ENCODE results near the gene CLIC4. TPM values are rescaled to one million over a fixed set of nuclear protein-coding genes. Genes with fewer than 3 reads are reported as not detected.
"Not testable (repeated sequence)": the region's sequence is repeated elsewhere in the genome, so short reads cannot be mapped to it uniquely, and the experiment has no call there.

CLIC4 gene
- total and polyA plus RNA-seq, 2 of the 8 experiments (the other 6 are each of a cell fraction or from before 2014, with no cell fraction given) = 77.5 to 293 TPM

DNA sequence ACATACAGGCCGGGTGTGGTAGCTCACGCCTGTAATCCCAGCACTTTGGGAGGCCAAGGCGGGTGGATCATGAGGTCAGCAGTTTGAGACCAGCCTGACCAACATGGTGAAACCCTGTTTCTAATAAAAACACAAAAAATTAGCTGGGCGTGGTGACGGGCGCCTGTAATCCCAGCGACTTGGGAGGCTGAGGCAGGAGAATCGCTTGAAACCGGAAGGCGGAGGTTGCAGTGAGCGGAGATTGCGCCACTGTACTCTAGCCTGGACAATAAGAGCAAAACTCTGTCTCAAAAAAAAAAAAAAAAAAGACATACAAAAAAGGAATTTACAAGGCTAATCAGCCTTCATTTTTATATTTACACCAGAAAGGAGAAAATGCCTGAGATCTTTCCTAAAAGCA, 78.2 kb downstream of the CLIC4 start:
- H4K20me1 ChIP-seq (replicated peaks in 1 of 2; ENCODE audit: control insufficient read depth in 1 of 2, insufficient read depth in 2 of 2, low read length in 2 of 2); H2BK15ac ChIP-seq (ENCODE audit: low read length); H2AK5ac ChIP-seq (ENCODE audit: low read depth, low read length); H3K27me3 ChIP-seq (replicated peaks in 1 of 4; ENCODE audit: control insufficient read depth in 3 of 4, extremely low read depth in 1 of 4, insufficient read depth in 3 of 4, low read length in 3 of 4); H3K9ac ChIP-seq (replicated peaks in 1 of 4; ENCODE audit: extremely low read depth in 1 of 4, low read depth in 3 of 4, low read length in 3 of 4); H3K4ac ChIP-seq (replicated peaks; ENCODE audit: insufficient read length, low read depth, low read length); H3K9me3 ChIP-seq (ENCODE audit: insufficient read depth in 2 of 2, low read depth in 1 of 2, low read length in 1 of 2); H2BK120ac ChIP-seq (replicated peaks; ENCODE audit: low read depth, low read length); H2BK12ac ChIP-seq (ENCODE audit: low read depth, low read length); H3K18ac ChIP-seq (ENCODE audit: extremely low read depth, low read length); H3K4me3 ChIP-seq (ENCODE audit: extremely low read depth in 1 of 4, insufficient read depth in 2 of 4, low read depth in 3 of 4, low read length in 4 of 4); H3K27ac ChIP-seq (ENCODE audit: low read depth, low read length); H3K56ac ChIP-seq (replicated peaks; ENCODE audit: insufficient read length, low read depth, low read length); H4K5ac ChIP-seq (ENCODE audit: insufficient read length, low read depth, low read length); H3K79me1 ChIP-seq (ENCODE audit: low read depth, low read length); H2AFZ ChIP-seq (ENCODE audit: low read length); H4K91ac ChIP-seq (replicated peaks; ENCODE audit: insufficient read length, low read length); FAIRE-seq; H2BK5ac ChIP-seq (ENCODE audit: low read depth, low read length); H2BK20ac ChIP-seq (ENCODE audit: low read length); H3K4me1 ChIP-seq (replicated peaks in 1 of 4; ENCODE audit: control insufficient read depth in 3 of 4, insufficient read depth in 4 of 4, low read length in 3 of 4); H3K23ac ChIP-seq (ENCODE audit: insufficient read length); H3K14ac ChIP-seq (ENCODE audit: insufficient read length); H3K4me2 ChIP-seq (ENCODE audit: insufficient read depth in 1 of 2, low read depth in 2 of 2, low read length in 2 of 2); POLR2A ChIA-PET (ENCODE audit: partially characterized antibody); H4K8ac ChIP-seq (ENCODE audit: extremely low read depth, insufficient read depth, low read length); H3K23me2 ChIP-seq (ENCODE audit: low read depth, low read length); DNase-seq (ENCODE audit: low read depth in 1 of 2, low spot score in 2 of 2): not testable (repeated sequence)
- WGBS, 2 experiments (ENCODE audit: extremely low coverage in 1 of 2, insufficient coverage in 1 of 2, insufficient read length in 1 of 2, insufficient replicate concordance in 2 of 2, low coverage in 1 of 2, low lambda C conversion rate in 2 of 2, missing lambda C conversion rate in 1 of 2) = 93% methylated on average over 12 of the region's 12 CpGs; no CpG with 5 or more reads in 1 of the 2 experiments
- peaks cover 0 to 24% (median 2%) of the 10 kb centered on the region in 4 experiments; a peak in 3 of 8 replicates for H3K36me3 ChIP-seq (ENCODE audit: control insufficient read depth in 2 of 4, insufficient read depth in 4 of 4, low read length in 3 of 4)
- peaks cover 0 to 92% of the 10 kb centered on the region in 2 experiments; a peak in 3 of 4 replicates for H3K79me2 ChIP-seq (ENCODE audit: control insufficient read depth in 1 of 2, insufficient read depth in 2 of 2, low read length in 2 of 2)
- CTCF ChIA-PET (ENCODE audit: partially characterized antibody) = interaction anchor here (1.3 to 10.5 kb wide), 3 partner anchors 13 to 136 kb away, joined by 5 to 247 read pairs (median 7); no protein-coding TSS in a partner anchor
